ENCODE results near the gene DIP2C. TPM values are rescaled to one million over a fixed set of nuclear protein-coding genes. Genes with fewer than 3 reads are reported as not detected.

DIP2C gene
- polyA plus RNA-seq, 4 donors: 18.8 to 22.7 (median 20.9) TPM

- DNase-seq (ENCODE audit: low read depth in 4 of 4, low spot score in 3 of 4): no peak
These were observed 445.2 kb downstream of the DIP2C start for GRCh38 chr10:244227-244626.

- DNase-seq (ENCODE audit: low read depth in 4 of 4, low spot score in 3 of 4): no peak
These were observed 447.4 kb downstream of the DIP2C start for GRCh38 chr10:241966-242643.

- no peak for DNase-seq (ENCODE audit: low read depth in 4 of 4, low spot score in 3 of 4)
These were observed 448.0 kb downstream of the DIP2C start for GRCh38 chr10:241451-241850.

- DNase-seq (ENCODE audit: low read depth in 4 of 4, low spot score in 3 of 4): no peak
These were observed 450.4 kb downstream of the DIP2C start for GRCh38 chr10:239109-239508.

- no peak for DNase-seq (ENCODE audit: low read depth in 4 of 4, low spot score in 3 of 4)
These were observed 453.6 kb downstream of the DIP2C start for GRCh38 chr10:235915-236314.

- DNase-seq (ENCODE audit: low read depth in 4 of 4, low spot score in 3 of 4): no peak
These were observed 454.6 kb downstream of the DIP2C start for GRCh38 chr10:234708-235406.

- no peak for DNase-seq (ENCODE audit: low read depth in 4 of 4, low spot score in 3 of 4)
These were observed 456.6 kb downstream of the DIP2C start for GRCh38 chr10:232878-233277.

GRCh38 chr10:232061-232460 is 457.4 kb downstream of the DIP2C start:
- no peak for DNase-seq (ENCODE audit: low read depth in 4 of 4, low spot score in 3 of 4)

- no peak for DNase-seq (ENCODE audit: low read depth in 4 of 4, low spot score in 3 of 4)
These were observed 458.7 kb downstream of the DIP2C start for GRCh38 chr10:230758-231157.

GRCh38 chr10:228366-228765 is 461.1 kb downstream of the DIP2C start:
- DNase-seq (ENCODE audit: low read depth in 4 of 4, low spot score in 3 of 4): no peak

- DNase-seq (ENCODE audit: low read depth in 4 of 4, low spot score in 3 of 4): no peak
These were observed 462.5 kb downstream of the DIP2C start for GRCh38 chr10:227014-227413.

- no peak for DNase-seq (ENCODE audit: low read depth in 4 of 4, low spot score in 3 of 4)
These were observed 463.4 kb downstream of the DIP2C start for GRCh38 chr10:226018-226417.

- no peak for DNase-seq (ENCODE audit: low read depth in 4 of 4, low spot score in 3 of 4)
These were observed 464.9 kb downstream of the DIP2C start for GRCh38 chr10:224571-224970.

Other genes starting within 250 kb of the DIP2C start
- gene LARP4B, start 242.0 kb upstream of the DIP2C start, polyA plus RNA-seq (ENCODE audit: insufficient read length in 4 of 4): 10 to 100 TPM; 25.6 to 53.0 (median 44.6) TPM